ENCODE measurements around the gene OTUD5. TPM values are rescaled to one million over a fixed set of nuclear protein-coding genes. Genes with fewer than 3 reads are reported as not detected.

Gene OTUD5
- total and polyA plus RNA-seq, 2 of the 13 experiments (the other 11 are each of a cell fraction or from before 2014, with no cell fraction given), result 18.4 to 42.2 TPM

GRCh38 chrX:48897625-48898306 is 59.6 kb downstream of the OTUD5 start, which contains the start of the genes PQBP1 and TIMM17B (continued):
- TF ChIP-seq THAP7 (CRISPR knock-in tag; IDR thresholded peaks at IDR 0.05) (no peak), FOXP1 (IDR thresholded peaks at IDR 0.05) (no peak), FOXP1 (CRISPR knock-in tag; IDR thresholded peaks at IDR 0.05) (no peak), ZGPAT (CRISPR knock-in tag; IDR thresholded peaks at IDR 0.05) (no peak), TBX3 (IDR thresholded peaks at IDR 0.05; ENCODE audit: borderline replicate concordance) (no peak), SKIL (CRISPR knock-in tag; IDR thresholded peaks at IDR 0.05; ENCODE audit: borderline replicate concordance) (no peak), ZNF44 (CRISPR knock-in tag; IDR thresholded peaks at IDR 0.05) (no peak), HIVEP1 (CRISPR knock-in tag; IDR thresholded peaks at IDR 0.05) (peak; percentile 45), RFX5 (IDR thresholded peaks at IDR 0.05; ENCODE audit: low read depth, low read length) (peak; percentile 83), POLR2A (IDR thresholded peaks at IDR 0.05; ENCODE audit: insufficient read depth in 1 of 2, low read depth in 2 of 2, low read length in 2 of 2) (peak in 1 of 2 experiments; percentile 94; a peak in 2 of 4 replicates), RAD21 (CRISPR knock-in tag; IDR thresholded peaks at IDR 0.05) (no peak), ETS1 (CRISPR knock-in tag; IDR thresholded peaks at IDR 0.05) (no peak), NFKB2 (CRISPR knock-in tag; IDR thresholded peaks at IDR 0.05; ENCODE audit: borderline replicate concordance) (peak; percentile 48; the same call in 1 of the 2 replicates), RNF219 (CRISPR knock-in tag; IDR thresholded peaks at IDR 0.05) (no peak), ZNF142 (CRISPR knock-in tag; IDR thresholded peaks at IDR 0.05) (no peak), NR1H2 (CRISPR knock-in tag; IDR thresholded peaks at IDR 0.05; ENCODE audit: borderline replicate concordance, low read depth) (no peak)
